HPDE6-E6E7 (cell line): ENCODE measurements around the gene FRMD3.

Source experiments
- DNase-seq: peaks from one replicate; pipeline ENCODE4 v3.0.0; 2011; ENCODE audit warnings: missing footprints; ENCODE audit errors: extremely low spot score

FRMD3 gene

DNA sequence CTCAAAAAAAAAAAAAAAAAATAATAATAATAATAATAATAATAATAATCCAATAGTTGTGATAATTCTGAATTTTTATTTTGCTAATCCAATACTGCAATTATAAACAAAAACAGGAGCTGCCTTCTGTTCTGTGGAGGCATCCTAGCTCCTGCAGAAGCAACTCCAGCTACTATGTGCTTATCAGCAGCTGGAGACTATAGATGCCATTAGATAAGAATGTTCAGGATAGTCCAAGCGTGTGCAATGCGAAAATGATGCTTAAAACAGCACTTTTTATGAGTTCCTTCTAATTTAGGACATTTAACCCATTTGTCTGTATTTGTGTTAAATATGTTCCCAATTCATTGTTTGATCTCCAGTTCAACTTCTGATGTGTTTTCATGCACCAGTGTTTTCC is 254.7 kb downstream of the FRMD3 start:
- DNase-seq: no peak

DNA sequence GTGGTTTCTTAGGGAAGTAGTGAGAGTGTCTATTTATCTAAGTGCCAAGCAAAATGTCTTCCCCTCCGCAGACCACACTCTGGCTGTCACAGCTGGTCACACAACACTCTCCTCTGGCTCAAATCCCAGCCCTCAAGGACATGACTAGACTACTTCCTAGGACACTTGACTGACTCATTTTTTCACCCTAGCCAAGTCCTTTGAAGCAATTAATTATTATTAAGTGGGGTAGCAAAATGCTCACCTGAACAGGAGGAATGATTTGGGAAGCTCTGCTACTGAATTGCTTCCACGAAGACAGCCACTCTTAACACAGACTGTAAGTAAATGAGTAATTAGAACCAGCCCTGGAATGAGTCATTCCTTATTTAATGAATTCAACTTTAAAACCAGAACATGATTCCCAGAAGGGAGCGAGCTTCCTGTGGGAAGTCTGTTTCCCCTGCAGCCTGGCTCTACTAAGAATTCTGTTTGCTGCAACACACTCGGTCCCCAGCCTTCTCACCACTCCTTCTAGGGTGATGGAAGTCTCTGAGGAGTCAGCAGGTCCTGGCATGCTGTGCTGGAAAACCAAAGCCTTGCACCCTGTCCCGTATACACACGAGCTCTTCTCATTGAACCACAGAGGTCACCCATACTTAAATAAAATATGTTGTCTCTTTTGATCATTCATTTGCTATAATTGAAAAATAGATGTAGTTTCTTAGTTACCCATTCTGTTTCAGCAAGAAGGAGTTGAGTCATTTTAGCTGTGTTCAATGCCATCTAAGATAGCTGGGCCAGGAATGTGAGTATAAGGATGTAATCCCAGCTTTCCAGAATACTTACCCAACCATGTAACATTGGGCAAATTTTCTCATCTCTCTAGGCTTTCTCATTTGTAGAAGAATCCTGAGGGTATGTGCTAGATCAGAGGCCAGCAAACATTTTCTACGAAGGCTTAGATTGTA is 256.6 kb downstream of the FRMD3 start:
- DNase-seq: no peak

DNA sequence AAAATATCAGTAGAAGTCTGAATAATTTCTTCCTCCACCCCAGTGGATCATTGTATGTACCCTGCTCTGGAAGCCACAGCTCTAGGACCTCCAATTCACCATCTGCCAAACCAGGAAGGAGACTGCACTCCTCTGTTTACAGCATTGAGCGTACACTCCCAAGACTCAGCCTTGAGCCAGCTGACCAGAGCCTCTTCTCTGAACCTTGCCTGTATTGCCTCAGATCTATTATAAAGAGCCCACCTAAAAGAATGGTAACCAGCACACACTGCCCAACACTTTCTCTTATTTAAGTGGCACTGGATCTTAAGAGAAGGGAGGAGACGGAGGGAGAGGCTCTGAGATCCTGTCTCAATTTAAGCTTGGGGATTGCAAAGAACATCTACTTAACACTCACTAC is 257.4 kb downstream of the FRMD3 start:
- DNase-seq: no peak

- no peak for DNase-seq
Measured at GRCh38 chr9:83280268-83280667, 257.9 kb downstream of the FRMD3 start.

GRCh38 chr9:83274787-83275186 is 263.4 kb downstream of the FRMD3 start:
- no peak for DNase-seq

DNA sequence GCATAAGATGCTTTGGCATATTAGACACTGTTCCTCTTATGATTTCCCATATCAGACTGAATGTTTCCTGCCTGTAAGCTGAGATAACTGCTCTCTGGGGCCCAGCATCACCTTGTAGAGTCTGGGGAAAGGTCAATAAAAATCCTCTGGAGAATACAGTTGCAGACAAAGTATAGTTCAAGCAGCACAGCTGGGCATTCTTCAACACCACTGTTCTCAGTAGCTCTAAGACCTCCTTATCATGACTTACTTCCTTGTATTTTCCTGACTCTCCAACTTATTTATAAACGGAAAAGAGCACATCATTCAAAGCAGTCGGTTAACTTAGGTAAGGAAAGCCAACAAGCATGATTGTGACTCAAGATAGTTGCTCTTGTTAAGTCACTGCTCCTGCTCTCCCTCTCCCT is 266.5 kb downstream of the FRMD3 start:
- no peak for DNase-seq

DNA sequence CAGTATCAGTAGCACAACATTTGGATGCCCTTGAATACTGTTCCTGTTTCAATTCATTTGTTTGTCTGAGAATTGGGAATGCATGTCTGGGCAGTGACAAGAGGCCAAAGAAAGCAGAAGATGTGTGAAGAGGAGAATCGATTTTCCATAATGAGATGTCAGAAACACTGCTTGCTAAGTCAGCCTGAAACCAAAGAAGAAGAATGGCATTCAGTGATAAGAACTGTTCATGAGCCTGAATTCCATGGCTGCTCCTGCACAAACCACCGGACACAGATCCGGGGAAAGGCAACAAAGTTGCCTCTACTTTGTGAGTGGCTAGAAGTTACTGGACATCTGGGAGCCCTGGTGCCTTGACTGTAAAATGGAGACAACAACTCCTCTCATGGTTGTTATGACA is 268.1 kb downstream of the FRMD3 start:
- no peak for DNase-seq

DNA sequence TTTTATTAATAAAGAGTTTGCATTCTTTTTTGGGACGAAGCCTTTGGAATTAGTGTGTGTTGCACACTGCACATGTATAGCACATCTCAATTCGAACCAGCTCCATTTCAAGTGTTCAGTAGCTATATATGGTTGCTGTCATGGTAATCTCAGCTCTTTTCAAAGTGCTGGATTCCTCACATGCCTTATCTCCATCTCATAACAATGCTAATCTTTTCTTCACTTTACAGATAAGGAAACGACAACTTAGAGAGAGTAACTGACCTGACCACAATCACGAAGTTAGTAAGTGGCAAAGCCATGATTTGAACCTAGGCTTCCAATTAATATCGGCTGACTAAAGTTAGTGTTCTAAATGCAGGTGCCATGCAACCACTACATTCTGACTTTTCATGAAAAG is 270.5 kb downstream of the FRMD3 start:
- no peak for DNase-seq

DNA sequence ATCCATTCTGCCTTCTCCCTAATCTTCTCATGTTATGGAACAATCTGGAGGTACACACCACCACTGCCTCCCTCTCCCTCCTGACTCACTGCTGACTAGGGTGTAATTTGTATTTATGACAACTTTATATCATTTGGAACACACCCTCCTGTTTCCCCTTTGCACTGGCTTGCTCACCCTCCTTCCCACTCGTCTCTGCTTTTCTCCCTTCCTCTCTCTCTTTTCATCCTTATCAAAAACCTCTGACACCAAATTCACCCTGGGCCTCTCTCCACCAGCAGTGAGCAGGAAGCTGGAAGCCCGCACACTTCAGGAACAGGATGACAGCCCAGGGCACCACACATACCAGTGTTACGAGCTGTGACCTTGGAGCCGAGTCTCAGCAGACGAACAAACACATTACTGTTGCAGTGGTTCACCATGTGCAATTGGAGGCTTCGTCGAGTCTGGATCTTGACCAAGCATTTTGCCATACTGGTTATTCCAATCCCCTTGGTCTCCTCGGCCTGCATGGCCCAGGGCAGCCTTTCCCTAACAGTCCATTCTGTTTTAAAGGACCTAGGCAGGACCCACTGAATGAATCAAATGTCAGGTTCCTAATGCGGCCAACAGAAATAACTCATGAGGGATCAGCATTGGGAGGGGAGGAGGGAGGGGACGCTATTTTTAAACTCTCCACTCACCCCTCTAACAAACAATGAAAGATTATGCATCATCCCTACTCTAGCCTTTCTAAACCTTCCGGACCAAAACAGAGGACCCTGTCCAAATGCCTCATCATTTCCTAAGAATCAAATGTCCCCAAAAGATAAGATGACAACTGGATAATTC is 271.3 kb downstream of the FRMD3 start:
- DNase-seq: no peak

DNA sequence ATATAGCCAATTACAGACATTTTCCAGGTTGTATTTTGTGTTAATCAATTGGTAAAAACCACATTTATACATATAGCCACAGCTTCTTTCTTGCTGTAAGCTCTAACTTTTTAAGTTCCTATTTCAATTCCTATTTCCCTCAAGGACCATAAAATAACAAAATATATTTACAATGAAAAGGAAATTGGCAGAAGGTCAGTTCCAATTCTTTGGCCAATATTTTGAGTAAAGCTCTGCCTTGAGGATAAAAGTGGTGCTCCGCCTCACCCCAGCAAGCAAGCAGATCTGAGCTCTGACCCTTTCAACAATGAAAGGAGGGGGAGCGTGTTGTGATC is 271.9 kb downstream of the FRMD3 start:
- DNase-seq: no peak

GRCh38 chr9:83264315-83264714 is 273.9 kb downstream of the FRMD3 start:
- DNase-seq: no peak

GRCh38 chr9:83259558-83259957 is 278.6 kb downstream of the FRMD3 start:
- DNase-seq: no peak

DNA sequence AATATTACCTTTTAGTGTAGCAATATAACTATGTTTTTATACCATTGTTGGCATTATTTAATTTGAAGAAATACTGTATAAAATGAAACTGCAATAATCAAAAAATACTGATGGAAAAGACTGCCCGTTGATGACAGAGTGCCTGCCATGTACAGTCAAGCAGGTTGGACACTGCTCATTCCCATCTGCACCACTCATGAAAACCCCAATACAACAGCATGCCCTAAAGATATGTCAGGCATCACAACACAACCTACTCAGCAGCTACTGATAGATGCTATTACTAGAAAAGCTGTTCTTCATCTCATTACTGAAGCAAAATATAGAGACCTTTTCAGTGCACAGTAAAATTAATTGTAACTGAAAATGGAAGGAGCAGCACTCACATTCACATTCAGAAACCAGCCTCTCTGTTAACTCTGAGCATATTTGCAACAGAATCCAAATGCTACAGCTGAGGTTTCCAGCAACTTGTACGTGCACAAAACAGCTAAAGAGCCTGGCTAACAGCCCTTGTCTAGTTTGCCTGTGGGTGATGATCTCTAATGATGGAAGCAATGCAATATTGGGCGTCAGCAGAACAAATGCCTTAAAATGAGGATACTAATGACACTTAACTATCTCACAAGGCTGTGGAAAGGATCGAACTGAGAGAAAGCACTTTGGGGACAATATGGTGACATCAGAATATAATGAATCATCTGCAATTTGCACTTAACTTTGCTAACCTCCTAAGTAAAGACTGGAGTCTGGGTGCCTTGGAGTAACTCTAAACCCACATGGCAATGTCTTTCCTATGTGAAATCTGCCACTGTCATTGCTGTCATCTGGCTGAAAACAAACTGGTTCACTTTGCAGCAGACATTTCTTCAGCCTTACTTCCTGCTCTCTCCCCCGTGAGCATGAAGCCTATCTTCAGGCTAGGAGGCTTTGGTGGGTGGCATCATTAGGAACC is 280.0 kb downstream of the FRMD3 start:
- no peak for DNase-seq

DNA sequence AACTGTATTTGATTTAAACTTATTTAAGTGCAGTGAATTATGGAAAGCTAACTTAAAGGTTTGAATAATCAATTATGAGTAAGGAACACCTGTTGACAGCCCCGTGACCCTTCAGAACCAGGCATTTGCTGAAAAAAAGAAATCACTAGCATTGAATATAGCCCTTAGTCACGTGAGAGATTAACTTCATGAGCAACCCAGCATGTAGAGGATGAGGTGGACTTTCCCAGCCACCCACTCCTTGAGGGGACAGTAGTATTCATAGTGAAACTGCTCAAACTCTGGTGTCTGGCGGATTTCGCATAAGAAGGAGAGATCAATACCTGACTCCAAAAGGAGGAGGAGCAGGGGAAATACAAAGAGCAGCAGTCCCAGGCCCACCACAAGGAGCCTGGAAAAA is 290.5 kb downstream of the FRMD3 start:
- DNase-seq: no peak

GRCh38 chr9:83245979-83246659 is 292.1 kb downstream of the FRMD3 start:
- DNase-seq: no peak

DNA sequence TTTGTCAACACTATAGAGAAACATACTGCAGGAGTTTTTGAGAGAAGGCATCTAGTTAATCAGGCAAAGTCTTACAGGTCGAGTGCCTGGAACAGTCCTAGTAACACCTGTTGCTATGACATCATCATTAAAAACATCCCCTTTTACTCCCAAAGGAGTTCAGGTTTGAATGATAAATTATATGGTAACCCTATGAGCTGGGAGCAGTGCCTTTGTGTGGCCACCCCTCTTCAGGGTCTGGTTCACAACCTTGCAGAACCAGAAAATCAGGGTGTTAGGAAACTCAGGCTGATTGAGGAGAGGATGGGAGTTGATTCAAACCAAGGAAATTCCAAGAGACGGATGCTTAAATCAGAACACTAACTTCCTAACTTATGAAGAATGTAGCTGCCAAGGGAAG is 296.1 kb downstream of the FRMD3 start:
- DNase-seq: no peak

- DNase-seq: no peak
Measured at GRCh38 chr9:83240671-83241070, 297.5 kb downstream of the FRMD3 start.

- no peak for DNase-seq
Measured at GRCh38 chr9:83239747-83240146, 298.5 kb downstream of the FRMD3 start.

DNA sequence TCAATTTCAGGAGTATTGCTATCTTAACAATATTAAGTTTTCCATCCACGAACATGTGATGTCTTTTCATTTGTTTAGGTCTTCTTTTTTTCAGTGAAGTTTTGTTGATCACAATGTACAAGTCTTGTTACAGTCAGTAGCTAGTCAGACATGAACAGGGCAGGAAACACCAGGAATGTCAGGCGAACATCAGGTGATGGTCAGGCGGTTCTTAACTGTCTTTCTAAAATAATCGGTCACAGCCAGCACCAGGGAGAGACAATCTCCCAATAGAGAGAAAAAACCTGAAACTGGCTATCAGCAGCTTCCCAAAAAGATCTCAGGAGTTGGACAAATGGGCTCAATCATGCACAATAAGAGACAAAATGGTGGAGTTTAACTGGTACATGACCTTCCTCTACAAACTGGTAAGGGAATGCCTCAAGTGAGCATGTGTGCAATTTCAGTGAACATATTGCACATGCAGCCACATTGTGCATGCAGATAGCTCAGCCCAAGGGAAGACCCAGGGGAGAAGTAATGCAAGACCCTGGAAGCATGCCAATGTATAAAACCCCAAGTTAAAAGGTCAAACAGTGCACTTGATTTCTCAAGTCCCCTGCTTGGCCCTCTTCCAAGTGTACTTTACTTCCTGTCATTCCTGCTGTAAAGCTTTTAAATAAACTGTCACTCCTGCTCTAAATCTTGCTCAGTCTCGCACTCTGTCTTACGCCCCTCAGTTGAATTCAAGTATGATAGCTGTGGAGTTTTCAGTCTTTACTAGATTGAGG is 299.1 kb downstream of the FRMD3 start:
- DNase-seq: no peak

- DNase-seq: no peak
Measured at GRCh38 chr9:83236029-83236696, 302.0 kb downstream of the FRMD3 start.
